HepG2 (cell line): Measurements from ENCODE around the gene THSD4. TPM values are rescaled to one million over a fixed set of nuclear protein-coding genes. Genes with fewer than 3 reads are reported as not detected.

Experiments used
- AGO1 ChIP-seq: fragments of 200-400 bp; formaldehyde crosslinking; IDR thresholded peaks from 2 replicates; pipeline ENCODE4 v1.6.1; 2017; ENCODE audit warnings: mild to moderate bottlenecking, low read depth, low read length, moderate library complexity; ENCODE audit not compliant: poor library complexity, severe bottlenecking
- KMT2A ChIP-seq: sonication (generic); formaldehyde crosslinking; IDR thresholded peaks from 2 replicates; pipeline ENCODE4 v1.4.0; 2020; ENCODE audit warnings: missing genetic modification reagents
- NFIB ChIP-seq: sonication (generic); formaldehyde crosslinking; IDR thresholded peaks from 2 replicates; pipeline ENCODE4 v1.9.0; 2021; ENCODE audit warnings: missing genetic modification reagents, mild to moderate bottlenecking, borderline replicate concordance
- NKX3-1 ChIP-seq: sonication (generic); formaldehyde crosslinking; IDR thresholded peaks from 2 replicates; pipeline ENCODE4 v1.5.0; 2020; ENCODE audit warnings: missing genetic modification reagents
- RFX1 ChIP-seq: fragments of 450-650 bp; IDR thresholded peaks from 2 replicates; pipeline ENCODE4 v1.6.1; 2017
- RFX5 ChIP-seq: IDR thresholded peaks from 2 replicates; pipeline ENCODE4 v1.6.1; 2011; ENCODE audit warnings: low read depth, low read length, improper control_type of control experiment
- ZBTB42 ChIP-seq: sonication (generic); formaldehyde crosslinking; IDR thresholded peaks from 2 replicates; pipeline ENCODE4 v1.5.0; 2020; ENCODE audit warnings: mild to moderate bottlenecking, missing genetic modification reagents
- ZFP62 ChIP-seq: sonication (generic); formaldehyde crosslinking; IDR thresholded peaks from 2 replicates; pipeline ENCODE4 v1.4.0; 2020; ENCODE audit warnings: missing genetic modification reagents
- ZKSCAN1 ChIP-seq: fragments of 150-350 bp; IDR thresholded peaks from 2 replicates; pipeline ENCODE4 v1.6.1; 2014; ENCODE audit warnings: low read length
- ZNF138 ChIP-seq: sonication (generic); formaldehyde crosslinking; IDR thresholded peaks from 2 replicates; pipeline ENCODE4 v1.5.0; 2020; ENCODE audit warnings: mild to moderate bottlenecking, low read depth, missing genetic modification reagents
- ZNF333 ChIP-seq: sonication (generic); formaldehyde crosslinking; IDR thresholded peaks from 2 replicates; pipeline ENCODE4 v1.4.0; 2020; ENCODE audit warnings: mild to moderate bottlenecking, missing genetic modification reagents, borderline replicate concordance
- ZNF563 ChIP-seq: sonication (generic); formaldehyde crosslinking; IDR thresholded peaks from 2 replicates; pipeline ENCODE4 v1.8.0; 2022; ENCODE audit warnings: mild to moderate bottlenecking, moderate library complexity, missing genetic modification reagents
- ZNF674 ChIP-seq: sonication (generic); formaldehyde crosslinking; IDR thresholded peaks from 2 replicates; pipeline ENCODE4 v1.5.0; 2020; ENCODE audit warnings: low read depth, mild to moderate bottlenecking, missing genetic modification reagents
- ZNF761 ChIP-seq: sonication (generic); formaldehyde crosslinking; conservative IDR thresholded peaks from 2 replicates; pipeline ENCODE4 v1.4.0; 2020; ENCODE audit warnings: mild to moderate bottlenecking, missing genetic modification reagents
- ZNF781 ChIP-seq: sonication (generic); formaldehyde crosslinking; IDR thresholded peaks from 2 replicates; pipeline ENCODE4 v1.5.1; 2020; ENCODE audit warnings: borderline replicate concordance, mild to moderate bottlenecking, missing genetic modification reagents; ENCODE audit errors: not compliant biosample characterization
- ZNF788 ChIP-seq: sonication (generic); formaldehyde crosslinking; IDR thresholded peaks from 2 replicates; pipeline ENCODE4 v1.5.0; 2020; ENCODE audit warnings: mild to moderate bottlenecking, missing genetic modification reagents, borderline replicate concordance
- ZNF816 ChIP-seq: sonication (generic); formaldehyde crosslinking; IDR thresholded peaks from 2 replicates; pipeline ENCODE4 v1.8.0; 2022; ENCODE audit warnings: missing genetic modification reagents, mild to moderate bottlenecking, borderline replicate concordance
- ZSCAN22 ChIP-seq: sonication (generic); formaldehyde crosslinking; IDR thresholded peaks from 2 replicates; pipeline ENCODE4 v1.4.0; 2020; ENCODE audit warnings: mild to moderate bottlenecking, missing genetic modification reagents
- polyA plus RNA-seq, 8 experiments: library from polyadenylated mRNA; depleted of rRNA in 3 of 8; stranded (reverse) in 7 of 8; unstranded in 1 of 8; fragments of >200 nt; fragmentation: Illumina TruSeq in 4 of 8; extraction: Trizol in 4 of 8; gene quantifications; 2 replicates each; pipeline versions ENCODE4 v1.2.1 to v1.2.3, GENCODE V29; 2011 to 2016; ENCODE audit warnings: low read depth in 4 of 8, missing spikeins in 1 of 8, mixed read lengths in 1 of 8; ENCODE audit not compliant: insufficient read depth in 1 of 8
- total RNA-seq, 5 experiments: library from RNA; depleted of rRNA; stranded (reverse); fragments of >200 nt; fragmentation: Illumina TruSeq; extraction: Trizol; gene quantifications; 2 replicates each; pipeline ENCODE4 v1.2.3, GENCODE V29; 2016; ENCODE audit warnings: low read depth in 1 of 5
- TF ChIP-seq, protein P1 (sequence below): sonication (generic); formaldehyde crosslinking; IDR thresholded peaks from 2 replicates; pipeline ENCODE4 v1.8.1; 2023; ENCODE audit warnings: missing genetic modification reagents, inconsistent platforms, borderline replicate concordance
- TF ChIP-seq, protein P2 (sequence below): sonication (generic); formaldehyde crosslinking; IDR thresholded peaks from 2 replicates; pipeline ENCODE4 v1.5.1; 2020; ENCODE audit warnings: mild to moderate bottlenecking, missing genetic modification reagents, borderline replicate concordance
- TF ChIP-seq, protein P3 (sequence below): sonication (generic); formaldehyde crosslinking; IDR thresholded peaks from 2 replicates; pipeline ENCODE4 v1.4.0; 2020; ENCODE audit warnings: missing genetic modification reagents

THSD4 gene
- total and polyA plus RNA-seq, 2 of the 13 experiments (the other 11 are each of a cell fraction or from before 2014, with no cell fraction given) = 0.07 to 0.21 TPM

DNA sequence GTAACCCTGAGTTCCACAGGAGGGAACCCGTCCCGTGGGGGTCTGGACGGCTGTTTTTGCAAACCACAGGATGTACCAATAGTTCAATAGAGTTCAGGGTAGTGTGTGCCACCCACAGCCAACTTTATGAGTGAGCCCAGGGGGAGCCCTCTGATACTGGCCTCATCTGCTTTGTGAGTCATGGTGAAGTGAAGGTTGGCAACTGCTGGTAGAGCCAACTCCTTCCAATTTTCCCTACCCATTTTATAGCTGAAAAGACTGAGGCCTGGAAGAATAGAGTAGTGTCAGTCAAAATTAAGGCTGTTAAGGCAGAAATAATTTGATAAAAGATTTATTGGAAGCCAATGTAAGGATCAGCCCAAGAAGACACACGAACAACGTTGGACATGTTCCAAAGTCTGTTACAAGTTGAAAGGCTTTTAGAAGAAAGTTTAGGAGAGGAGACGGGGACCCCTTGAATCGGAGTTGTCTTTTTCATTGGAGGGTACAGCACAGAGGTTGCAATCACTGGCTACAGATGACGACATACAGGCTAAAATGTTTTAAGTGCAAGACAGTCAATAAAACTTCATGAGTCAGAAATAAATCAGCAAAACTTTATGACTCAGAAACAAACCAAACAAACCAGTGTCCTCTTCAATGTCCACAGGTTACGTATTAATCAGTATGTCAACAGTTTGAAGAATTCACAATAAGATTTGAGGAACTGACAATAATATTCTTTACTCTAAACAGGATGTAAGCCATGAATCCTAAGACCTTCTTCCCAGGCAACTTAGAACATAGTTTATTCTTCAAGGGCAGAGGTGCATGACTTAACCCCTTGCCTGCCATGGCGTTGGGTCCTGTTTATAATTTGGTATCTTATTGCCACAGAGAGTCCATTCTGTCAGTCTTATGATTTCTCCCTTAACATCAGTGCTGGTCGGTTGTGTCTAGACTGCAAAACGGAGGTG lies 632.1 kb downstream of the THSD4 start (continued):
- TF ChIP-seq, protein P1, sequence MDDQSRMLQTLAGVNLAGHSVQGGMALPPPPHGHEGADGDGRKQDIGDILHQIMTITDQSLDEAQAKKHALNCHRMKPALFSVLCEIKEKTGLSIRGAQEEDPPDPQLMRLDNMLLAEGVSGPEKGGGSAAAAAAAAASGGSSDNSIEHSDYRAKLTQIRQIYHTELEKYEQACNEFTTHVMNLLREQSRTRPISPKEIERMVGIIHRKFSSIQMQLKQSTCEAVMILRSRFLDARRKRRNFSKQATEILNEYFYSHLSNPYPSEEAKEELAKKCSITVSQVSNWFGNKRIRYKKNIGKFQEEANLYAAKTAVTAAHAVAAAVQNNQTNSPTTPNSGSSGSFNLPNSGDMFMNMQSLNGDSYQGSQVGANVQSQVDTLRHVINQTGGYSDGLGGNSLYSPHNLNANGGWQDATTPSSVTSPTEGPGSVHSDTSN (CRISPR knock-in tag) = no peak
- TF ChIP-seq, protein P2, sequence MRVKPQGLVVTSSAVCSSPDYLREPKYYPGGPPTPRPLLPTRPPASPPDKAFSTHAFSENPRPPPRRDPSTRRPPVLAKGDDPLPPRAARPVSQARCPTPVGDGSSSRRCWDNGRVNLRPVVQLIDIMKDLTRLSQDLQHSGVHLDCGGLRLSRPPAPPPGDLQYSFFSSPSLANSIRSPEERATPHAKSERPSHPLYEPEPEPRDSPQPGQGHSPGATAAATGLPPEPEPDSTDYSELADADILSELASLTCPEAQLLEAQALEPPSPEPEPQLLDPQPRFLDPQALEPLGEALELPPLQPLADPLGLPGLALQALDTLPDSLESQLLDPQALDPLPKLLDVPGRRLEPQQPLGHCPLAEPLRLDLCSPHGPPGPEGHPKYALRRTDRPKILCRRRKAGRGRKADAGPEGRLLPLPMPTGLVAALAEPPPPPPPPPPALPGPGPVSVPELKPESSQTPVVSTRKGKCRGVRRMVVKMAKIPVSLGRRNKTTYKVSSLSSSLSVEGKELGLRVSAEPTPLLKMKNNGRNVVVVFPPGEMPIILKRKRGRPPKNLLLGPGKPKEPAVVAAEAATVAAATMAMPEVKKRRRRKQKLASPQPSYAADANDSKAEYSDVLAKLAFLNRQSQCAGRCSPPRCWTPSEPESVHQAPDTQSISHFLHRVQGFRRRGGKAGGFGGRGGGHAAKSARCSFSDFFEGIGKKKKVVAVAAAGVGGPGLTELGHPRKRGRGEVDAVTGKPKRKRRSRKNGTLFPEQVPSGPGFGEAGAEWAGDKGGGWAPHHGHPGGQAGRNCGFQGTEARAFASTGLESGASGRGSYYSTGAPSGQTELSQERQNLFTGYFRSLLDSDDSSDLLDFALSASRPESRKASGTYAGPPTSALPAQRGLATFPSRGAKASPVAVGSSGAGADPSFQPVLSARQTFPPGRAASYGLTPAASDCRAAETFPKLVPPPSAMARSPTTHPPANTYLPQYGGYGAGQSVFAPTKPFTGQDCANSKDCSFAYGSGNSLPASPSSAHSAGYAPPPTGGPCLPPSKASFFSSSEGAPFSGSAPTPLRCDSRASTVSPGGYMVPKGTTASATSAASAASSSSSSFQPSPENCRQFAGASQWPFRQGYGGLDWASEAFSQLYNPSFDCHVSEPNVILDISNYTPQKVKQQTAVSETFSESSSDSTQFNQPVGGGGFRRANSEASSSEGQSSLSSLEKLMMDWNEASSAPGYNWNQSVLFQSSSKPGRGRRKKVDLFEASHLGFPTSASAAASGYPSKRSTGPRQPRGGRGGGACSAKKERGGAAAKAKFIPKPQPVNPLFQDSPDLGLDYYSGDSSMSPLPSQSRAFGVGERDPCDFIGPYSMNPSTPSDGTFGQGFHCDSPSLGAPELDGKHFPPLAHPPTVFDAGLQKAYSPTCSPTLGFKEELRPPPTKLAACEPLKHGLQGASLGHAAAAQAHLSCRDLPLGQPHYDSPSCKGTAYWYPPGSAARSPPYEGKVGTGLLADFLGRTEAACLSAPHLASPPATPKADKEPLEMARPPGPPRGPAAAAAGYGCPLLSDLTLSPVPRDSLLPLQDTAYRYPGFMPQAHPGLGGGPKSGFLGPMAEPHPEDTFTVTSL (CRISPR knock-in tag) = peak; percentile 82; the same call in 1 of the 2 replicates
- no peak for TF ChIP-seq ZSCAN22
- TF ChIP-seq ZNF563 (CRISPR knock-in tag) = no peak
- no peak for TF ChIP-seq RFX1
- TF ChIP-seq ZNF781 (CRISPR knock-in tag) = no peak
- TF ChIP-seq NFIB (CRISPR knock-in tag) = no peak
- TF ChIP-seq ZNF674 = no peak
- no peak for TF ChIP-seq ZNF138 (CRISPR knock-in tag)
- no peak for TF ChIP-seq ZNF816 (CRISPR knock-in tag)
- no peak for TF ChIP-seq NKX3-1 (CRISPR knock-in tag)
- no peak for TF ChIP-seq ZBTB42 (CRISPR knock-in tag)
- TF ChIP-seq ZNF761 (CRISPR knock-in tag) = no peak
- no peak for TF ChIP-seq ZNF788 (CRISPR knock-in tag)
- no peak for TF ChIP-seq ZFP62 (CRISPR knock-in tag)
- no peak for TF ChIP-seq AGO1
- peak; percentile 82; the same call in 1 of the 2 replicates for TF ChIP-seq RFX5
- TF ChIP-seq ZNF333 = no peak
- TF ChIP-seq KMT2A (CRISPR knock-in tag) = no peak
- TF ChIP-seq, protein P3, sequence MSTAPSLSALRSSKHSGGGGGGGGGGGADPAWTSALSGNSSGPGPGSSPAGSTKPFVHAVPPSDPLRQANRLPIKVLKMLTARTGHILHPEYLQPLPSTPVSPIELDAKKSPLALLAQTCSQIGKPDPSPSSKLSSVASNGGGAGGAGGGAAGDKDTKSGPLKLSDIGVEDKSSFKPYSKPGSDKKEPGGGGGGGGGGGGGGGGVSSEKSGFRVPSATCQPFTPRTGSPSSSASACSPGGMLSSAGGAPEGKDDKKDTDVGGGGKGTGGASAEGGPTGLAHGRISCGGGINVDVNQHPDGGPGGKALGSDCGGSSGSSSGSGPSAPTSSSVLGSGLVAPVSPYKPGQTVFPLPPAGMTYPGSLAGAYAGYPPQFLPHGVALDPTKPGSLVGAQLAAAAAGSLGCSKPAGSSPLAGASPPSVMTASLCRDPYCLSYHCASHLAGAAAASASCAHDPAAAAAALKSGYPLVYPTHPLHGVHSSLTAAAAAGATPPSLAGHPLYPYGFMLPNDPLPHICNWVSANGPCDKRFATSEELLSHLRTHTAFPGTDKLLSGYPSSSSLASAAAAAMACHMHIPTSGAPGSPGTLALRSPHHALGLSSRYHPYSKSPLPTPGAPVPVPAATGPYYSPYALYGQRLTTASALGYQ = no peak
- TF ChIP-seq ZKSCAN1 = no peak; the same call in 1 of the 2 replicates
